Lower lobe of right lung (tissue), 2 donors: ENCODE results near the gene PNMA6E. TPM values are rescaled to one million over a fixed set of nuclear protein-coding genes. Genes with fewer than 3 reads are reported as not detected.

Source experiments
- ATAC-seq, 2 donors: fragments of 200-7000 bp; cut with Tn5 transposase; one replicate each; pipeline ENCODE4 v1.9.1; 2020 to 2022; ENCODE audit warnings: mild to moderate bottlenecking in 2 of 2, moderate library complexity in 2 of 2
- DNase-seq: peaks from one replicate; pipeline ENCODE4 v3.0.0-alpha.2; 2020
- H3K27ac ChIP-seq: fragments of 200-600 bp; one replicate; pipeline ENCODE4 v1.8.0; 2022
- H3K27me3 ChIP-seq: fragments of 200-600 bp; one replicate; pipeline ENCODE4 v1.8.0; 2022; ENCODE audit warnings: low read depth
- H3K36me3 ChIP-seq: fragments of 200-600 bp; one replicate; pipeline ENCODE4 v1.8.0; 2022; ENCODE audit warnings: mild to moderate bottlenecking
- H3K4me1 ChIP-seq: fragments of 200-600 bp; one replicate; pipeline ENCODE4 v1.8.0; 2022
- H3K4me3 ChIP-seq: fragments of 200-600 bp; one replicate; pipeline ENCODE4 v1.8.0; 2022; ENCODE audit warnings: mild to moderate bottlenecking
- H3K9me3 ChIP-seq: fragments of 200-600 bp; one replicate; pipeline ENCODE4 v1.8.0; 2022
- intact Hi-C: fragments of 100-400 bp; cut with DNase I; formaldehyde crosslinking; loops from one replicate; pipeline ENCODE4 v1.11.0; 2022
- long read RNA-seq: library from polyadenylated mRNA; unstranded; transcript quantifications from one replicate; pipeline ENCODE4 v2.0.0, GENCODE V29; 2021
- total RNA-seq: library from RNA; stranded (reverse); fragmentation: NEBNext Ultra II Directional; extraction: Animal tissue kit (Norgen Biotek cat#: 25700); gene quantifications from one replicate; pipeline ENCODE4 v1.2.1, GENCODE V29; 2021
- TF ChIP-seq, protein P1 (sequence below): fragments of 200-600 bp; IDR thresholded peaks from one replicate; pipeline ENCODE4 v1.8.0; 2022; ENCODE audit warnings: antibody characterized with exemption, mild to moderate bottlenecking
- donor health status: DM: no; HTN: yes; CAD: no; lungs with severe emphysema.

Gene PNMA6E
- total RNA-seq = not detected
- long read RNA-seq = 0 reads

- Histone ChIP-seq H3K27me3 (no peaks in the 10 kb centered on the region), H3K9me3 (no peaks in the 10 kb centered on the region), H3K36me3 (no peaks in the 10 kb centered on the region), H3K27ac (no peak within 1 kb of the TSS), H3K4me3 (no peak within 1 kb of the TSS), H3K4me1 (no peaks in the 10 kb centered on the region)
- ATAC-seq (no peak), DNase-seq (no peak)
- intact Hi-C loops = no loop called here
- TF ChIP-seq, protein P1, sequence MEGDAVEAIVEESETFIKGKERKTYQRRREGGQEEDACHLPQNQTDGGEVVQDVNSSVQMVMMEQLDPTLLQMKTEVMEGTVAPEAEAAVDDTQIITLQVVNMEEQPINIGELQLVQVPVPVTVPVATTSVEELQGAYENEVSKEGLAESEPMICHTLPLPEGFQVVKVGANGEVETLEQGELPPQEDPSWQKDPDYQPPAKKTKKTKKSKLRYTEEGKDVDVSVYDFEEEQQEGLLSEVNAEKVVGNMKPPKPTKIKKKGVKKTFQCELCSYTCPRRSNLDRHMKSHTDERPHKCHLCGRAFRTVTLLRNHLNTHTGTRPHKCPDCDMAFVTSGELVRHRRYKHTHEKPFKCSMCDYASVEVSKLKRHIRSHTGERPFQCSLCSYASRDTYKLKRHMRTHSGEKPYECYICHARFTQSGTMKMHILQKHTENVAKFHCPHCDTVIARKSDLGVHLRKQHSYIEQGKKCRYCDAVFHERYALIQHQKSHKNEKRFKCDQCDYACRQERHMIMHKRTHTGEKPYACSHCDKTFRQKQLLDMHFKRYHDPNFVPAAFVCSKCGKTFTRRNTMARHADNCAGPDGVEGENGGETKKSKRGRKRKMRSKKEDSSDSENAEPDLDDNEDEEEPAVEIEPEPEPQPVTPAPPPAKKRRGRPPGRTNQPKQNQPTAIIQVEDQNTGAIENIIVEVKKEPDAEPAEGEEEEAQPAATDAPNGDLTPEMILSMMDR = no peak
Measured at GRCh38 chrX:153401133-153401764, at the start of gene PNMA6E. PNMA6E (minus strand) TSS chrX:153401350; CDS start chrX:153398849, 2,501 bp downstream.

DNA sequence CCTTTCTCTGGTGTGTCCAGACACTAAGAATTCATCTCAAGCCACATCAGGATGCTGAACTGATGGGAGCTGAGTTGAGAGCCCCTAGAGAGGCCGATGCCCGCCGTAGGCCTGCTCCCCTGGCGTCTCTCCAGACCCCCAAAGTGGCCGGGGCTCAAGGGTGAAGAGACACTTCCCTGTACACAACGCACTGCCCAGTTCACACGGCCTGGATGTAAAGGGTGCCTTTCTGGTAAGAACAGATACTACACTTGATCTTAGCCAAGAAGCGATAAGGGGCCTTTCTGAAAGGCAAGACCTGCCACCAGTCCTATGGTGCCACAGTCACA, 49.8 kb upstream of the PNMA6E start:
- intact Hi-C loops = no loop called here
- Histone ChIP-seq H3K27me3 (no peaks in the 10 kb centered on the region), H3K36me3 (peaks cover 20% of the 10 kb centered on the region), H3K27ac (no peak overlapping the region), H3K4me3 (no peak overlapping the region), H3K9me3 (no peaks in the 10 kb centered on the region), H3K4me1 (no peaks in the 10 kb centered on the region)
- no peak for ATAC-seq
- TF ChIP-seq, protein P1 = no peak
- no peak for DNase-seq

- TF ChIP-seq, protein P1 = no peak
- H3K9me3 ChIP-seq = no peaks in the 10 kb centered on the region
- ATAC-seq (no peak), DNase-seq (no peak)
- no peaks in the 10 kb centered on the region for H3K27me3 ChIP-seq
- no peak overlapping the region for H3K27ac ChIP-seq
- no peak overlapping the region for H3K4me3 ChIP-seq
- H3K36me3 ChIP-seq = peaks cover 19% of the 10 kb centered on the region
- intact Hi-C loops = no loop called here
- no peaks in the 10 kb centered on the region for H3K4me1 ChIP-seq
Measured at GRCh38 chrX:153450114-153450948, 49.2 kb upstream of the PNMA6E start.

DNA sequence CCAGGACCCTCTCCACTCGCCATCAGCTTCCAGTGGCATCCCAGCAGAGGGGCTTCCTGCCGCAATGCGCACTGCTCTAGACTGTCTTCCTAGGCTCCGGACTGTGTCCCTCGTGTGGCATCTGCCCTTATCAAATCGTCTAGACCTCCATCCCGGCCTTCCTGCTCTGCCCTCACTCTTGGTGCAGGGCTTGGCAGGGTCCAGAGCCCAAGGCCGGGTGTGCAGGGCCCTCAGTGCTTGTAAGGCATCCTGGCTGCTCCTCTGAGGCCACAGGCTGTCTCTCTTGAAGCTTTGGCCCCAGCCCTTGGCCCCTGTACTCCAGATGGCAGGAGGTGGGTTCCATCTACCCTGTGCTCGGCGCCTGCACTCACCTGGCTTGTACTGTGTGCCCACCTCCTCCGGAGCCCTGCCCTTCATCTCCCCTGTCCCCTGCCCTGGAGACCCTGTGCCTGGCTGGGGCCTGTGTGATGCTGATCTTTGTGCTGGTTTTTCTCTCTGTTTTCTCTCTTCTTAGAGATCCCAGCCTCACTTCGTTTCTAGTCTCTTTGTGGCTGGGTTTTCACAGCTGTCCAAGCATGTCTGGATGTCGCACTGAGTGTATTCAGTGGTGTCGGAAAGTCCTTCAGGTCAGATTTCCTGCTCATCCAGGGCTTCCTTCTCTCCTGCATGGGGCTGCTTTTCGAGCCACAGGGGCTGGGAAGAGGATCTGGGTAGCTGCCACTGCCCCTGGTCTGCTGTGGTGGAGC, 48.4 kb upstream of the PNMA6E start:
- DNase-seq (no peak), ATAC-seq (no peak)
- Histone ChIP-seq H3K36me3 (peaks cover 19% of the 10 kb centered on the region), H3K27me3 (no peaks in the 10 kb centered on the region), H3K4me1 (no peaks in the 10 kb centered on the region), H3K27ac (no peak overlapping the region), H3K9me3 (no peaks in the 10 kb centered on the region), H3K4me3 (no peak overlapping the region)
- TF ChIP-seq, protein P1 = no peak
- intact Hi-C loops = no loop called here

DNA sequence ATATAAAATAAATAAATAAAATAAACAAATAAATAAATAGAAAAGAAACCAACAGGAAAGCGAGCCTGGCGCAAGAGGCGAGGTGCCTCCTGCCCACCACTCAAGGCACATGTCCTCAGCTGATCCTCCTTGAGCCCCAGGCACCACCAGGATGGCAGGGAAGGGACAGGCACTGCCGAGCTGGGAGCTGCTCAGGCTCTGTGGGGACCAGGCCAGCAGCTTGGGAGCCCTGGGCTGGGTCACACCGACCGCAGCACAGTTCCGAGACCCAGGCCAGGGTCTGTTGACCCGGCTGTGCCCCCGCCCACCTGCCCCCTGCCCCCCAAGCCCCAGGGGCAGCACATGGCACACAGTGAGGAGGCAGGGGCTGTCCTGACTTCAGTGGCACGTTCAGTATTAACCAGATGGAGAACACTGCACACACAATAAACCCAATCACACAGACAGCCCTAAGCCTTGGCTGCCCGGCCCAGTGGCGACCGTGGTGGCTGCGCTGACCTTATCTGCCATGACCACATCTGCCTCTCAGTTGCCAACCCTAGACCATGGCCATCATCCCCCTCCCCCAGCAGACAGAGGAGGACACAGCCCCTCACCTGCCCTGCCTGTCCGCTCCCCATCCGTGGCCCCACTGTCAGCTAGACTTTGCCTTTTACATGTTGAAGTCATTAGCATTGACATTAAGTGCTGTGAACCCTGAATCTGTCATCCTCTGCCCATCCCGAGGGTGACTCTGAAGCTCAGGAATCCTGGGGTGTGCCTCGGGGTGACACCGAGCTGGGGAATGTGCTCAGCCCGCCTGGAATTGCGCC, 47.6 kb upstream of the PNMA6E start:
- peaks cover 19% of the 10 kb centered on the region for H3K36me3 ChIP-seq
- intact Hi-C loops = no loop called here
- ATAC-seq = no peak
- no peak overlapping the region for H3K4me3 ChIP-seq
- TF ChIP-seq, protein P1 = no peak
- H3K27ac ChIP-seq = no peak overlapping the region
- no peak for DNase-seq
- H3K4me1 ChIP-seq = no peaks in the 10 kb centered on the region
- H3K9me3 ChIP-seq = no peaks in the 10 kb centered on the region
- H3K27me3 ChIP-seq = no peaks in the 10 kb centered on the region
